ENCODE results near the gene KCP. TPM values are rescaled to one million over a fixed set of nuclear protein-coding genes. Genes with fewer than 3 reads are reported as not detected.

The KCP gene
- total and polyA plus RNA-seq, 2 of the 13 experiments (the other 11 are each of a cell fraction or from before 2014, with no cell fraction given): 0.37 to 1.0 TPM

DNA sequence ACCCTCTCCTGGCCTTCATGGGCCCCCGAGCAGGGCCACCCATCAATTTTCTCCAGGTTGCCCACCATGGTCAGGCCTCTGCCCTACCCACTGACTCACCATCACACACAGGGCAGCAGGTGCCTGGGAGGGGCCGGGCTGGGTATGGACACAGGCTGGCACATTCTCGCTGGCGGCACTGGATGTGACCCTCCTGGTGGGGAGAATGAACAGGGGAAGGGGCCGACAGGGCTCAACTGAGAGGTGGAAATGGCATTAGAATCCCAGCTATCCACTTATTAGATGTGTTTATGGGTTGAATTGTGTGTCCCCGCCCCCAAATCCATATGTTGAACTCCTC lies 16.4 kb downstream of the KCP start (continued):
- TF ChIP-seq, protein P1, sequence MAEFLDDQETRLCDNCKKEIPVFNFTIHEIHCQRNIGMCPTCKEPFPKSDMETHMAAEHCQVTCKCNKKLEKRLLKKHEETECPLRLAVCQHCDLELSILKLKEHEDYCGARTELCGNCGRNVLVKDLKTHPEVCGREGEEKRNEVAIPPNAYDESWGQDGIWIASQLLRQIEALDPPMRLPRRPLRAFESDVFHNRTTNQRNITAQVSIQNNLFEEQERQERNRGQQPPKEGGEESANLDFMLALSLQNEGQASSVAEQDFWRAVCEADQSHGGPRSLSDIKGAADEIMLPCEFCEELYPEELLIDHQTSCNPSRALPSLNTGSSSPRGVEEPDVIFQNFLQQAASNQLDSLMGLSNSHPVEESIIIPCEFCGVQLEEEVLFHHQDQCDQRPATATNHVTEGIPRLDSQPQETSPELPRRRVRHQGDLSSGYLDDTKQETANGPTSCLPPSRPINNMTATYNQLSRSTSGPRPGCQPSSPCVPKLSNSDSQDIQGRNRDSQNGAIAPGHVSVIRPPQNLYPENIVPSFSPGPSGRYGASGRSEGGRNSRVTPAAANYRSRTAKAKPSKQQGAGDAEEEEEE (CRISPR knock-in tag; IDR thresholded peaks at IDR 0.05; ENCODE audit: borderline replicate concordance): no peak
- TF ChIP-seq RBM22 (optimal IDR thresholded peaks at IDR 0.05; ENCODE audit: low read length): no peak
- TF ChIP-seq ATF7 (IDR thresholded peaks at IDR 0.05): no peak
- no peak for TF ChIP-seq ATF7 (CRISPR knock-in tag; IDR thresholded peaks at IDR 0.05)
- TF ChIP-seq ZEB1 (IDR thresholded peaks at IDR 0.05; ENCODE audit: insufficient replicate concordance, low read depth): no peak
- TF ChIP-seq, protein P2, sequence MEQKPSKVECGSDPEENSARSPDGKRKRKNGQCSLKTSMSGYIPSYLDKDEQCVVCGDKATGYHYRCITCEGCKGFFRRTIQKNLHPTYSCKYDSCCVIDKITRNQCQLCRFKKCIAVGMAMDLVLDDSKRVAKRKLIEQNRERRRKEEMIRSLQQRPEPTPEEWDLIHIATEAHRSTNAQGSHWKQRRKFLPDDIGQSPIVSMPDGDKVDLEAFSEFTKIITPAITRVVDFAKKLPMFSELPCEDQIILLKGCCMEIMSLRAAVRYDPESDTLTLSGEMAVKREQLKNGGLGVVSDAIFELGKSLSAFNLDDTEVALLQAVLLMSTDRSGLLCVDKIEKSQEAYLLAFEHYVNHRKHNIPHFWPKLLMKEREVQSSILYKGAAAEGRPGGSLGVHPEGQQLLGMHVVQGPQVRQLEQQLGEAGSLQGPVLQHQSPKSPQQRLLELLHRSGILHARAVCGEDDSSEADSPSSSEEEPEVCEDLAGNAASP (CRISPR knock-in tag; IDR thresholded peaks at IDR 0.05; ENCODE audit: borderline replicate concordance): no peak

DNA sequence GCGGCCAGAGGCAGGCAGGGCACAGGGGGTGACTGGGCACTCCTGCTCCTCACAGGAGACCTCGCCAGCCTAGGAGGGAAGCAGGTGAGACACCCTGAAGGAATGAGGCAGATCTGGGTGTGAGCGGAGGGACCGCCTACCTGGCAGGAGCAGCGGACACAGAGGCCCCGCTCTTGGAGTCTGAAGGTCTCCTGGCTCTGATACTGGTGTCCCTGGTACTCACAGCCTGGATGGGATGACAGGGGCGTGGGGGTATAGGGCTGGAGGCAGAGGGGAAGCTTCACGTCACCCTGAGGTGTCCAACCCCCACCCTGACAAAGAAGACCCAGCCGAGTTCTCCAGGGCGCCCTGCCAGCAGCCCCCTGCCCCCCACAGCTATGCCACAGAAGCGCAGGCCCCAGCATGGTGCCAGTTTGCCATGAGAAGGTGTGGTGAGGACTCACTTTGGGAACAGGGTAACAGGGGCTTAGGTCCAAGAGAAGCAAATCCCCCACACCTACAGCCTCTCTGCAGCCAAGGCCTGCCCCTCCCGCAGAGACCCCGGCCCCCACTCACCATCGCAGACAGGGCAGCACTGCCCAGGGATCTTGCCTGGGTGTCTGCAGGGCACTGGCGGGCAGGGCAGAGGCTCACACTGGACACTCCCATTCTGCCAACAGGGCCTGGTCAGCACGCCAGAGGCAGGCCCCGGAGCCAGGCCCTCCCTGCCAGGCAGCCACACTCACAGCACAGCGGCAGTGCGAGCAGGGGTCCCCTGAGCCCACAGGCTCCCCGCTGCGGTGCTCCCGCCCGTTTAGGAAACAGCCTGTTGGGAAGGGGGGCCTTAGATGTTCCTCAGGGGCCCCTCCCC lies 17.0 kb downstream of the KCP start:
- DNase-seq (ENCODE audit: low spot score): no peak
- H3K9ac ChIP-seq (ENCODE audit: insufficient read depth, low read depth, low read length): no peak overlapping the region
- FAIRE-seq: no peak
- H3K4me1 ChIP-seq (ENCODE audit: insufficient read depth, low read length): peaks cover 8% of the 10 kb centered on the region
- H3K27ac ChIP-seq (ENCODE audit: extremely low read length, insufficient read depth, low read length): no peak overlapping the region
- intact Hi-C loops (cut with micrococcal nuclease; ENCODE audit: unreplicated experiment): no loop called here
- no TSS peak for BruUV-seq (replicated peaks)
- TF ChIP-seq MBNL3 (CRISPR knock-in tag; conservative IDR thresholded peaks at IDR 0.05) (no peak), DNMT1 (CRISPR knock-in tag; IDR thresholded peaks at IDR 0.05) (no peak), SRSF1 (optimal IDR thresholded peaks at IDR 0.05; ENCODE audit: low read depth, low read length) (no peak), MZF1 (CRISPR knock-in tag; IDR thresholded peaks at IDR 0.05; ENCODE audit: borderline replicate concordance) (no peak)
- TF ChIP-seq, protein P3, sequence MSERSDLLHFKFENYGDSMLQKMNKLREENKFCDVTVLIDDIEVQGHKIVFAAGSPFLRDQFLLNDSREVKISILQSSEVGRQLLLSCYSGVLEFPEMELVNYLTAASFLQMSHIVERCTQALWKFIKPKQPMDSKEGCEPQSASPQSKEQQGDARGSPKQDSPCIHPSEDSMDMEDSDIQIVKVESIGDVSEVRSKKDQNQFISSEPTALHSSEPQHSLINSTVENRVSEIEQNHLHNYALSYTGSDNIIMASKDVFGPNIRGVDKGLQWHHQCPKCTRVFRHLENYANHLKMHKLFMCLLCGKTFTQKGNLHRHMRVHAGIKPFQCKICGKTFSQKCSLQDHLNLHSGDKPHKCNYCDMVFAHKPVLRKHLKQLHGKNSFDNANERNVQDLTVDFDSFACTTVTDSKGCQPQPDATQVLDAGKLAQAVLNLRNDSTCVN (CRISPR knock-in tag; IDR thresholded peaks at IDR 0.05; ENCODE audit: borderline replicate concordance): no peak
- TF ChIP-seq, protein P4, sequence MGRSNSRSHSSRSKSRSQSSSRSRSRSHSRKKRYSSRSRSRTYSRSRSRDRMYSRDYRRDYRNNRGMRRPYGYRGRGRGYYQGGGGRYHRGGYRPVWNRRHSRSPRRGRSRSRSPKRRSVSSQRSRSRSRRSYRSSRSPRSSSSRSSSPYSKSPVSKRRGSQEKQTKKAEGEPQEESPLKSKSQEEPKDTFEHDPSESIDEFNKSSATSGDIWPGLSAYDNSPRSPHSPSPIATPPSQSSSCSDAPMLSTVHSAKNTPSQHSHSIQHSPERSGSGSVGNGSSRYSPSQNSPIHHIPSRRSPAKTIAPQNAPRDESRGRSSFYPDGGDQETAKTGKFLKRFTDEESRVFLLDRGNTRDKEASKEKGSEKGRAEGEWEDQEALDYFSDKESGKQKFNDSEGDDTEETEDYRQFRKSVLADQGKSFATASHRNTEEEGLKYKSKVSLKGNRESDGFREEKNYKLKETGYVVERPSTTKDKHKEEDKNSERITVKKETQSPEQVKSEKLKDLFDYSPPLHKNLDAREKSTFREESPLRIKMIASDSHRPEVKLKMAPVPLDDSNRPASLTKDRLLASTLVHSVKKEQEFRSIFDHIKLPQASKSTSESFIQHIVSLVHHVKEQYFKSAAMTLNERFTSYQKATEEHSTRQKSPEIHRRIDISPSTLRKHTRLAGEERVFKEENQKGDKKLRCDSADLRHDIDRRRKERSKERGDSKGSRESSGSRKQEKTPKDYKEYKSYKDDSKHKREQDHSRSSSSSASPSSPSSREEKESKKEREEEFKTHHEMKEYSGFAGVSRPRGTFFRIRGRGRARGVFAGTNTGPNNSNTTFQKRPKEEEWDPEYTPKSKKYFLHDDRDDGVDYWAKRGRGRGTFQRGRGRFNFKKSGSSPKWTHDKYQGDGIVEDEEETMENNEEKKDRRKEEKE (IDR thresholded peaks at IDR 0.05): no peak
- POLR2A ChIA-PET: no interaction called here
- H4K20me1 ChIP-seq (ENCODE audit: insufficient read depth, low read length): no peaks in the 10 kb centered on the region
- in situ Hi-C loops (cut with HindIII; ENCODE audit: extremely low pct_ligation_motif_present, low pct_unique_long_range_greater_than_20kb): loop anchor here (25.0 kb wide), 1 partner anchor 456 kb away; no protein-coding TSS in a partner anchor
- no peak overlapping the region for H2AFZ ChIP-seq (ENCODE audit: low read length)
- peak; percentile 12; the same call in 1 of the 3 replicates for ATAC-seq
- H3K4me2 ChIP-seq (ENCODE audit: low read depth, low read length): no peak overlapping the region
- no peak overlapping the region for H3K4me3 ChIP-seq (replicated peaks in 1 of 3; ENCODE audit: insufficient read depth in 1 of 3, low read depth in 2 of 3, low read length in 3 of 3)
- no peaks in the 10 kb centered on the region for H3K9me3 ChIP-seq (ENCODE audit: low read length)
- H3K79me2 ChIP-seq (ENCODE audit: insufficient read depth, low read length): no peaks in the 10 kb centered on the region
- CTCF ChIA-PET (ENCODE audit: low intra/inter-chr PET ratio, low total read pairs): no interaction called here
- H3K27me3 ChIP-seq (ENCODE audit: control insufficient read depth in 1 of 2, insufficient read depth in 2 of 2, low read length in 2 of 2): peaks cover 1 to 20% of the 10 kb centered on the region in 2 experiments; a peak in 4 of 5 replicates
- whole genome bisulfite sequencing (ENCODE audit: low lambda C conversion rate): 44% methylated on average over 16 of the region's 23 CpGs
- no peaks in the 10 kb centered on the region for H3K36me3 ChIP-seq (replicated peaks in 1 of 2; ENCODE audit: control insufficient read depth in 1 of 2, insufficient read depth in 2 of 2, low read length in 2 of 2)
